ENCODE data around the gene NEUROD2. TPM values are rescaled to one million over a fixed set of nuclear protein-coding genes. Genes with fewer than 3 reads are reported as not detected.

NEUROD2 gene
- total RNA-seq, 1 experiment from 2014 or later = not detected

- H3K36me3 Mint-ChIP-seq (ENCODE audit: insufficient read depth, unreplicated experiment) = peaks cover 19% of the 10 kb centered on the region
- no peak overlapping the region for H3K27ac Mint-ChIP-seq (ENCODE audit: low read depth, unreplicated experiment)
- ChIA-PET POLR2A (interaction anchor here (1.0 kb wide), 1 partner anchor 86 kb away, joined by 3 read pairs; no protein-coding TSS in a partner anchor), CTCF (interaction anchor here (0.7 to 2.2 kb wide), 14 partner anchors 8 to 83 kb away, joined by 3 to 6 read pairs (median 4); partner anchors contain the start of gene ERBB2)
- H3K9me3 Mint-ChIP-seq (ENCODE audit: unreplicated experiment) = no peaks in the 10 kb centered on the region
- DNase-seq (ENCODE audit: unreplicated experiment) = no peak
- no peak overlapping the region for H3K4me3 Mint-ChIP-seq (ENCODE audit: unreplicated experiment)
- no peak for TF ChIP-seq CTCF (IDR thresholded peaks at IDR 0.05; ENCODE audit: unreplicated experiment)
- intact Hi-C loops (cut with micrococcal nuclease) = no loop called here
- no peaks in the 10 kb centered on the region for H3K27me3 Mint-ChIP-seq (ENCODE audit: insufficient read depth, unreplicated experiment)
- BruUV-seq (replicated peaks) = no TSS peak
- no peaks in the 10 kb centered on the region for H3K4me1 Mint-ChIP-seq (ENCODE audit: insufficient read depth, unreplicated experiment)
Measured at GRCh38 chr17:39653316-39653661, 45.6 kb upstream of the NEUROD2 start.

GRCh38 chr17:39652587-39653315 is 45.0 kb upstream of the NEUROD2 start:
- ChIA-PET CTCF (interaction anchor here (0.7 to 2.2 kb wide), 8 partner anchors 11 to 47 kb away, joined by 3 to 7 read pairs (median 5); partner anchors contain the start of gene ERBB2), POLR2A (interaction anchor here (0.6 kb wide), 1 partner anchor 47 kb away, joined by 3 read pairs; no protein-coding TSS in a partner anchor)
- no peak overlapping the region for H3K27ac Mint-ChIP-seq (ENCODE audit: low read depth, unreplicated experiment)
- H3K4me1 Mint-ChIP-seq (ENCODE audit: insufficient read depth, unreplicated experiment) = no peaks in the 10 kb centered on the region
- TF ChIP-seq CTCF (IDR thresholded peaks at IDR 0.05; ENCODE audit: unreplicated experiment) = no peak
- no peaks in the 10 kb centered on the region for H3K27me3 Mint-ChIP-seq (ENCODE audit: insufficient read depth, unreplicated experiment)
- H3K9me3 Mint-ChIP-seq (ENCODE audit: unreplicated experiment) = no peaks in the 10 kb centered on the region
- H3K4me3 Mint-ChIP-seq (ENCODE audit: unreplicated experiment) = no peak overlapping the region
- DNase-seq (ENCODE audit: unreplicated experiment) = no peak
- intact Hi-C loops (cut with micrococcal nuclease) = no loop called here
- no TSS peak for BruUV-seq (replicated peaks)
- peaks cover 19% of the 10 kb centered on the region for H3K36me3 Mint-ChIP-seq (ENCODE audit: insufficient read depth, unreplicated experiment)

- BruUV-seq (replicated peaks) = no TSS peak
- DNase-seq (ENCODE audit: unreplicated experiment) = no peak
- POLR2A ChIA-PET = interaction anchor here (0.6 kb wide), 1 partner anchor 47 kb away, joined by 3 read pairs; no protein-coding TSS in a partner anchor
- H3K4me3 Mint-ChIP-seq (ENCODE audit: unreplicated experiment) = no peak overlapping the region
- H3K27me3 Mint-ChIP-seq (ENCODE audit: insufficient read depth, unreplicated experiment) = no peaks in the 10 kb centered on the region
- TF ChIP-seq CTCF (IDR thresholded peaks at IDR 0.05; ENCODE audit: unreplicated experiment) = no peak
- peaks cover 19% of the 10 kb centered on the region for H3K36me3 Mint-ChIP-seq (ENCODE audit: insufficient read depth, unreplicated experiment)
- intact Hi-C loops (cut with micrococcal nuclease) = no loop called here
- CTCF ChIA-PET = interaction anchor here (0.6 to 1.9 kb wide), 3 partner anchors 14 to 68 kb away, joined by 3 to 7 read pairs (median 3); no protein-coding TSS in a partner anchor
- H3K4me1 Mint-ChIP-seq (ENCODE audit: insufficient read depth, unreplicated experiment) = no peaks in the 10 kb centered on the region
- no peaks in the 10 kb centered on the region for H3K9me3 Mint-ChIP-seq (ENCODE audit: unreplicated experiment)
- H3K27ac Mint-ChIP-seq (ENCODE audit: low read depth, unreplicated experiment) = no peak overlapping the region
Measured at GRCh38 chr17:39651923-39652586, 44.3 kb upstream of the NEUROD2 start.

GRCh38 chr17:39650121-39650579 is 42.4 kb upstream of the NEUROD2 start:
- CTCF ChIA-PET = interaction anchor here (0.6 to 0.7 kb wide), 2 partner anchors 15 to 309 kb away, joined by 3 read pairs; no protein-coding TSS in a partner anchor

More at GRCh38 chr17:39650121-39650579, 42.4 kb upstream of the NEUROD2 start:
- Mint-ChIP-seq H3K4me3 (ENCODE audit: unreplicated experiment) (no peak overlapping the region), H3K27ac (ENCODE audit: low read depth, unreplicated experiment) (no peak overlapping the region), H3K36me3 (ENCODE audit: insufficient read depth, unreplicated experiment) (peaks cover 15% of the 10 kb centered on the region), H3K9me3 (ENCODE audit: unreplicated experiment) (no peaks in the 10 kb centered on the region), H3K27me3 (ENCODE audit: insufficient read depth, unreplicated experiment) (no peaks in the 10 kb centered on the region), H3K4me1 (ENCODE audit: insufficient read depth, unreplicated experiment) (no peaks in the 10 kb centered on the region)
- POLR2A ChIA-PET = interaction anchor here (0.7 to 0.9 kb wide), 3 partner anchors 12 to 23 kb away, joined by 3 read pairs; no protein-coding TSS in a partner anchor
- intact Hi-C loops (cut with micrococcal nuclease) = no loop called here
- no peak for TF ChIP-seq CTCF (IDR thresholded peaks at IDR 0.05; ENCODE audit: unreplicated experiment)
- BruUV-seq (replicated peaks) = no TSS peak
- no peak for DNase-seq (ENCODE audit: unreplicated experiment)

Measured in MCF 10A (cell line).